GM18867 (cell line): ENCODE results near the gene GCNT3.
"Not testable (repeated sequence)": the region's sequence is repeated elsewhere in the genome, so short reads cannot be mapped to it uniquely, and the experiment has no call there.

ENCODE experiments used
- ATAC-seq: cut with Tn5 transposase; IDR thresholded peaks from one replicate; pipeline ENCODE4 v1.9.1; 2021; ENCODE audit warnings: mild to moderate bottlenecking, moderate library complexity; ENCODE audit not compliant: unreplicated experiment

The GCNT3 gene

DNA sequence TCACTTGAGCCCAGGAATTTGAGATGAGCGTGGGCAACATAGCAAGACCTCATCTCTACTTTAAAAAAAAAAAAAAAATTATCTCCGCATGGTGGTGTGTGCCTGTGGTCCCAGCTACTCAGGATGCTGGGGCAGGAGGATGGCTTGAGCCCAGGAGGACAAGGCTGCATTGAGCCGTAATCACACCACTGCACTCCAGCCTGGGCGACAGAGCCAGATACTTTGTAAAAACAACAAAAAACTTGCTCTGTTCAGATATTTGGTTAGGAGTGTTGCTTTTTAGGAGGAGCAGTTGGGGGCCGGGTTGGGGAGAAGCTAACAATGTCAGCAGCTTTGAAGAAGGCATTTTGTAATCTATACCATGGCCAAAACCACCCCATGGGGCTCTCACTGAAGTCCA, 4.1 kb downstream of the GCNT3 start:
- no peak for ATAC-seq

- no peak for ATAC-seq
Observed at GRCh38 chr15:59616379-59616778, 4.8 kb downstream of the GCNT3 start.

GRCh38 chr15:59618406-59618805, 6.8 kb downstream of the GCNT3 start:
- ATAC-seq, result no peak

DNA sequence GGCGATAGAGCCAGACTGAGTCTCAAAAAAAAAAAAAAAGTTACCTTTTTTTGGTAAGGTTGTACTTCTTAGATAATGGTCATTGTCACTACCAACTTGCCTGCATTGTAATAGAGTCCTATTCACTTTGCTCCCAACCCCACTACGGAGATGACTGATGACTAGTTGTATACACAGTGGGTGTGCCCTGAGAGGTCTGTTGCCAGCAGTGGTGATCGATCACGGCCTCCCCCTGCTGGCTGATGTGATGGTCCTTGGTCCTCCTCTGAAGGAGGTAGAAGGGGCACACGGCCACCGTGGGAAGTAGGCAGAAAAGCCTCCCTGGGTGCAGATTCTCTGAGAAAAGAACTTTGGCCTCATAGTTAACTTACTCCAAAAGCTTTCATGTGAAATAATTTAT, 10.7 kb downstream of the GCNT3 start:
- ATAC-seq, result peak; percentile 70

DNA sequence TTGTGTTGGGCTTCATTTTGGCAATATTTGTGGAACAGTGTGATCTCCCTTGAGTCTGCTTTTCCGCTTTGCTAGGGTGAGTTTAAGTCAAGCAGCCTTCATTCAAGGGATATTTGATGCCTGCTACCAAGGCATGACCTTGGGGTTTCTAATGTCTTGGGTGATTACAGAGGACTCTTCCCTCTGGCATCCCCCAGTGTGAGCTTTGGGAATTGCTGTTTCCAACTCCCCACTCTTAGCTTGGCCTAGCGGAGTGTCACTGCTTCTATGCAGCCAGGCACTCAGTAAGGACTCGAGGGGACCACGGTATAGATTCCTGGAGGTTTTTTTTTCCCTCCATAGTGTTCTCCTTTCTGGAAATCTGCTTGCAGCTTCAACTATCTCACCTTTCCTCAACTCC, 21.1 kb downstream of the GCNT3 start:
- ATAC-seq, result no peak

GRCh38 chr15:59636184-59636583, 24.6 kb downstream of the GCNT3 start:
- no peak for ATAC-seq

- not testable (repeated sequence) for ATAC-seq
Observed at GRCh38 chr15:59637507-59637906, 25.9 kb downstream of the GCNT3 start.

GRCh38 chr15:59642351-59642750, 30.8 kb downstream of the GCNT3 start:
- ATAC-seq, result no peak

DNA sequence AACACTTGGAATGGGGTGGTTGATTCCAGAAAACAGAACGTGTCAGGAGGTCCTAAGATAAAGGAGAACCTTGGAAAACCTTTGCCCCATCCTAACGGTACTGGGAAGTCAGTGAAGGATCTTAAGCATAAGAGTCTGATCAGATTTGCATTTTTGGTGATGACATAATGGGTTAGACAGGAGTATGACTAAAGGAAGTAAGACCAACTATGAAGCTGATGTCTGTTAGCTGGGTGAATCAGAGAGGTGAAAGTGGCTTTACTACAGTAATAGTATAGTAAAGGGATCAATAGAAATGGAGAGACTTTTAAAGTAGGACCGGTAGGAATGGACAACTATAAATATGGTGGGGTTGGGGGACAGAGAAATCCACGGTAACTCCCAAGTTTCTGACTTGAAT, 33.2 kb downstream of the GCNT3 start:
- no peak for ATAC-seq

GRCh38 chr15:59645812-59646211, 34.2 kb downstream of the GCNT3 start:
- not testable (repeated sequence) for ATAC-seq

- ATAC-seq, result no peak
Observed at GRCh38 chr15:59646277-59646676, 34.7 kb downstream of the GCNT3 start.

DNA sequence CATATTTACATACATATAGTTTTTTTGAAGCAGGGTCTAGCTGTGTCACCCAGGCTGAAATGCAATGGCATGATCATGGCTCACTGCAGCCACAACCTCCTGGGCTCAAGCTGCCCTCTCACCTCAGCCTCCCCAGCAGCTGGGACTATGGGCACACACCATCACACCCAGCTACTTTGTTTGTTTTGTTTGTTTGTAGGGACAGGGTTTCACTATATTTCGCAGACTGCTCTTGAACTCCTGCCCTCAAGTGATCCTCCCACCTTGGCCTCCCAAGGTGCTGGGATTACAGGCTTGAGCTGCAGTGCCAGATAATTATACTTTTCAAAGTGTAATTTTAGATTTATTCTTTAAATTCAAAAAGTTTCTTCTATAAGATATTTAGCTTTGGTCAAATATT, 35.5 kb downstream of the GCNT3 start:
- no peak for ATAC-seq

- ATAC-seq, result no peak
Observed at GRCh38 chr15:59649603-59650002, 38.0 kb downstream of the GCNT3 start.

DNA sequence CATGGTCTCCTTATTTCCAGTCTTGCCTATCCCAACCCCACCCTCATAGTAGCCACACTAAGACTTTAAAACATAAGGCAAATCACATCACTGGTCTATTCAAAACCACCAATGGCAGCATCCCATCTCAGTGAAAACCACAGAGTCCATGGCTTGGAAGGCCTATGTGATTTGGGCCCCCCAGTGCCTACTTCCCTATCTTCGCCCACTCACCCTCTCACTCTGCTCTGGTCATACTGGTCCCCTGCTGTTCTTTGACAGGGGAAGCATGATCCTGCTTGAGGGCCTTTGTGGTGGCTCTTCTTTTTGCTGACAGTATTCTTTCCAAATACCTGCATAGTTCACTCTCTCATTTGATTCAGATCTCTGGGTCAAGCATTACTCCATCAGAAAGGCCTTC, 42.5 kb downstream of the GCNT3 start:
- no peak for ATAC-seq

GRCh38 chr15:59656897-59657634, 45.5 kb downstream of the GCNT3 start, which contains the start of gene GTF2A2:
Gene GTF2A2 (minus strand): TSS chr15:59657515. CDS start chr15:59652277, 5,238 bp downstream.
- ATAC-seq, result peak; percentile 99

DNA sequence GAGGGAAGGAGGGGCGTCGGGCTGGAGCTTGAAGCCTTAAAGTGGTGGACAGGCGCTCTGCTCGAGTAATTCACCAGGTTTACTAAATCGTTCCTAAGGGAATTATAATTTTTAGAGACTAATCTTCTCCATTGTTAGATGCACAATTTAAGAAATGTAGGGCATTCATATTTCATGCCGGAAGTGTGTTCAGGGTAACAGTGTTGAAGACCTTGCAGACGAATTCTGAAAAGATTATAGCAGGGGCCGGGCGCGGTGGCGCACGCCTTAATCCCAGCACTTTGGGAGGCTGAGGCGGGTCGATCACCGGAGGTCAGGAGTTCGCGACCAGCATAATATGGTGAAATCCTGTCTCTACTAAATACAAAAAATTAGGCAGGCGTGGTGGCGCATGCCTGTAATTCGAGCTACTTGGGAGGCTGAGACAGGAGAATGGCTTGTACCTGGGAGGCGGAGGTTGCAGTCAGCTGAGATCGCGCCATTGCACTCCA, 46.1 kb downstream of the GCNT3 start:
- no peak for ATAC-seq

DNA sequence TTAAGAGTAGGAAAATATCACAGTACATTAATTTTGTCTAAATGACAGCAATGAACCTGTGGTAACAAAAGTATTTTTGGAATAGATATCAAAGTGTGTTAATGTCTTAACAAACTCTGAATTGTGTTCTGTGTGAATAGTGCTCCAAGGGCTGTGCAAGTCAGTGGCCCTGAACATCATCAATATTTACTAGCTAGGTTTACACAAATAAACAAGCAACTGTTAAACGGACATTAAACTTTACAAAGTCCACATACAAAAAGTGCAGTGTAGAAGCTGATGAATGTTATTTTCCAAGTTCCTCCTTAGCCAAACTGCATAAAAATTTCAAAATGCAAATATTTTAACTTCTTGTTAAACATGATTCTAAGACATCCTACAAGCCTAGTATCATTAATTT, 47.8 kb downstream of the GCNT3 start:
- no peak for ATAC-seq

DNA sequence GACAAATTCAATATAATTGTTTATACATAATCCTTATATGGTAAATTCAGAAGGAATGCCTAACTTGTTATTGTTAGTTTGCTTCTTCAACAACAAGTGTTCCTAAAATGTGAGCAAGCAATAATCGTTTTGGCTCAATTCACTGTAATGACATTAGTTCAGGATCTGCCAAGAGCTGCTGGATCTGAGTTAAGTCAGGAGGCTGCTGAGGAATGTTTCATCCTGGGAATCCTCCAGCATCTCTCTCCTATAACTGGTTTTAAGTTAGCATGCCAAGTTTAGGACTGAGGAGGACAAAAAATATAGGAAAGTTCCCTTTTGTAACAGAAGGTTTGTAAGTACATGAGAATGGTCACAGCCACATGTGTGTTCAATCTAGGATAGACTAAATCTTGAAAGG, 50.7 kb downstream of the GCNT3 start:
- ATAC-seq, result no peak

- ATAC-seq, result no peak
Observed at GRCh38 chr15:59668556-59668955, 57.0 kb downstream of the GCNT3 start.
